Keratinocyte (primary cell): ENCODE measurements around the gene CHCHD5.

Experiments
- CTCF ChIP-seq, 3 experiments: IDR thresholded peaks in 1 of 3; conservative IDR thresholded peaks in 1 of 3; optimal IDR thresholded peaks in 1 of 3; 2 replicates in 2 of 3; 3 replicates in 1 of 3; pipeline versions ENCODE3 to v1.5.1; 2011; ENCODE audit warnings: low read length in 3 of 3, mild to moderate bottlenecking in 3 of 3, moderate library complexity in 2 of 3, control low read depth in 1 of 3, inconsistent platforms in 1 of 3; ENCODE audit not compliant: insufficient read depth in 2 of 3; ENCODE audit errors: extremely low read depth in 1 of 3
- EZH2 ChIP-seq: IDR thresholded peaks from one replicate; pipeline ENCODE4 v1.6.1; 2012; ENCODE audit warnings: inconsistent platforms, mild to moderate bottlenecking, low read length, moderate library complexity

- no peak for TF ChIP-seq EZH2
- TF ChIP-seq CTCF (optimal IDR thresholded peaks at IDR 0.05 in 1 of 3, IDR thresholded peaks at IDR 0.05 in 1 of 3, conservative IDR thresholded peaks at IDR 0.05 in 1 of 3; ENCODE audit: extremely low read depth in 1 of 3, insufficient read depth in 2 of 3, low read length in 3 of 3), result no peak
Observed at GRCh38 chr2:112634153-112634873, 49.9 kb downstream of the CHCHD5 start.
